ENCODE data around the gene KCNC3. TPM values are rescaled to one million over a fixed set of nuclear protein-coding genes. Genes with fewer than 3 reads are reported as not detected.

KCNC3 gene
- total and polyA plus RNA-seq, 2 donors (not counting 3 experiments of a cell fraction or from before 2014, with no cell fraction given) = 0.22 to 0.91 TPM

DNA sequence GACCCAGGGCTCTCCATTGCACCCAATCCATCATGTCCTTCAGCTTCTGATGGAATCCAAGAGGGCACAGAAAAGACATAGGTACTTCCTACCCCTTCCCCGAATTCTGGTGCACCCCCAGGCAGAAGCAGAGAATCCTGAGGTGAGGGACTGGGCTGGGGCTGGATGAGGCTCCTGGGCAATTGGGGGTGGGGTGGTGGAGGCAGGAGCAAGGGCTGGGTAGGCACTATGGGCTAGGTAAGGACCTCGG, 2.7 kb upstream of the KCNC3 start:
- ChIA-PET CTCF (no interaction called here), POLR2A (no interaction called here)
- peaks cover 9% of the 10 kb centered on the region for H3K4me1 ChIP-seq (ENCODE audit: control insufficient read depth, extremely low read depth, insufficient read depth, low read length)
- no peaks in the 10 kb centered on the region for H3K79me2 ChIP-seq (ENCODE audit: control insufficient read depth, insufficient read depth, low read length)
- no peak overlapping the region for H3K4me3 ChIP-seq (replicated peaks in 1 of 3; ENCODE audit: insufficient read depth in 1 of 3, low read depth in 1 of 3, low read length in 3 of 3)
- TF ChIP-seq EZH2 (IDR thresholded peaks at IDR 0.05; ENCODE audit: borderline replicate concordance, low read depth, low read length, severe bottlenecking) (no peak), POLR2AphosphoS5 (IDR thresholded peaks at IDR 0.05; ENCODE audit: insufficient read depth, low read depth, low read length) (no peak), FOS (IDR thresholded peaks at IDR 0.05; ENCODE audit: borderline replicate concordance, insufficient read depth, low read length) (no peak), POLR2A (IDR thresholded peaks at IDR 0.05; ENCODE audit: low read depth, low read length) (no peak), GATA2 (IDR thresholded peaks at IDR 0.05; ENCODE audit: insufficient read depth, insufficient read length, low read depth, low read length) (no peak), MYC (IDR thresholded peaks at IDR 0.05; ENCODE audit: low read depth, low read length) (no peak), JUN (IDR thresholded peaks at IDR 0.05; ENCODE audit: borderline replicate concordance, insufficient read depth, insufficient read length, low read depth) (no peak)
- TF ChIP-seq, protein P1, sequence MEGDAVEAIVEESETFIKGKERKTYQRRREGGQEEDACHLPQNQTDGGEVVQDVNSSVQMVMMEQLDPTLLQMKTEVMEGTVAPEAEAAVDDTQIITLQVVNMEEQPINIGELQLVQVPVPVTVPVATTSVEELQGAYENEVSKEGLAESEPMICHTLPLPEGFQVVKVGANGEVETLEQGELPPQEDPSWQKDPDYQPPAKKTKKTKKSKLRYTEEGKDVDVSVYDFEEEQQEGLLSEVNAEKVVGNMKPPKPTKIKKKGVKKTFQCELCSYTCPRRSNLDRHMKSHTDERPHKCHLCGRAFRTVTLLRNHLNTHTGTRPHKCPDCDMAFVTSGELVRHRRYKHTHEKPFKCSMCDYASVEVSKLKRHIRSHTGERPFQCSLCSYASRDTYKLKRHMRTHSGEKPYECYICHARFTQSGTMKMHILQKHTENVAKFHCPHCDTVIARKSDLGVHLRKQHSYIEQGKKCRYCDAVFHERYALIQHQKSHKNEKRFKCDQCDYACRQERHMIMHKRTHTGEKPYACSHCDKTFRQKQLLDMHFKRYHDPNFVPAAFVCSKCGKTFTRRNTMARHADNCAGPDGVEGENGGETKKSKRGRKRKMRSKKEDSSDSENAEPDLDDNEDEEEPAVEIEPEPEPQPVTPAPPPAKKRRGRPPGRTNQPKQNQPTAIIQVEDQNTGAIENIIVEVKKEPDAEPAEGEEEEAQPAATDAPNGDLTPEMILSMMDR (IDR thresholded peaks at IDR 0.05; ENCODE audit: extremely low read depth in 1 of 2, insufficient read depth in 1 of 2, low read depth in 1 of 2, low read length in 2 of 2) = no peak
- TF ChIP-seq, protein P2, sequence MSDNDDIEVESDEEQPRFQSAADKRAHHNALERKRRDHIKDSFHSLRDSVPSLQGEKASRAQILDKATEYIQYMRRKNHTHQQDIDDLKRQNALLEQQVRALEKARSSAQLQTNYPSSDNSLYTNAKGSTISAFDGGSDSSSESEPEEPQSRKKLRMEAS (IDR thresholded peaks at IDR 0.05; ENCODE audit: insufficient read depth, insufficient read length) = no peak
- intact Hi-C loops (cut with micrococcal nuclease) (loop anchor here (5.0 kb wide), 1 partner anchor 325 kb away; no protein-coding TSS in a partner anchor), dilution Hi-C loops (cut with MboI; ENCODE audit: extremely low pct_ligation_motif_present, low sequenced_read_pairs) (no loop called here)
- no peaks in the 10 kb centered on the region for H4K20me1 ChIP-seq (replicated peaks; ENCODE audit: control insufficient read depth, extremely low read depth, insufficient read depth, low read length)
- H3K27me3 ChIP-seq (ENCODE audit: control insufficient read depth in 2 of 2, insufficient read depth in 2 of 2, low read length in 2 of 2) = peaks cover 21 to 25% of the 10 kb centered on the region in 2 experiments
- no peak overlapping the region for H3K4me2 ChIP-seq (ENCODE audit: insufficient read depth, low read length)
- no peaks in the 10 kb centered on the region for H3K9me1 ChIP-seq (replicated peaks; ENCODE audit: control insufficient read depth, extremely low read depth, insufficient read depth, low read length)
- no peaks in the 10 kb centered on the region for H3K9me3 ChIP-seq (replicated peaks; ENCODE audit: control insufficient read depth, insufficient read depth, low read length)
- no peak overlapping the region for H2AFZ ChIP-seq (ENCODE audit: low read depth, low read length)
- H3K36me3 ChIP-seq (ENCODE audit: control insufficient read depth in 2 of 2, extremely low read depth in 1 of 2, insufficient read depth in 2 of 2, low read length in 2 of 2) = no peaks in the 10 kb centered on the region
- H3K27ac ChIP-seq (ENCODE audit: insufficient read depth, low read depth, low read length) = no peak overlapping the region
- no TSS peak for BruUV-seq (replicated peaks)
- FAIRE-seq (no peak), DNase-seq (ENCODE audit: low read depth, low spot score) (no peak)
- no peak overlapping the region for H3K9ac ChIP-seq (replicated peaks; ENCODE audit: extremely low read depth, insufficient read depth, low read length)

Measured in endothelial cell of umbilical vein (primary cell).